Gastroesophageal sphincter (tissue), 3 donors: Measurements from ENCODE around the gene GGCT.

Source experiments
- CTCF ChIP-seq, 4 experiments: fragments of 200-600 bp in 2 of 4; fragments of 450-650 bp in 2 of 4; sonication (generic) in 1 of 4; IDR thresholded peaks; one replicate each; pipeline ENCODE4 v1.5.1; 2017 to 2019; ENCODE audit warnings: antibody characterized with exemption in 4 of 4, mild to moderate bottlenecking in 2 of 4, moderate library complexity in 2 of 4
- POLR2A ChIP-seq, 2 donors: fragments of 450-650 bp; IDR thresholded peaks; one replicate each; pipeline ENCODE4 v1.6.1; 2017; ENCODE audit warnings: antibody characterized with exemption in 2 of 2, mild to moderate bottlenecking in 2 of 2, moderate library complexity in 1 of 2

- TF ChIP-seq CTCF (IDR thresholded peaks at IDR 0.05): no peak
- TF ChIP-seq POLR2A (IDR thresholded peaks at IDR 0.05): no peak
Observed at GRCh38 chr7:30470163-30470770, 34.4 kb downstream of the GGCT start.
